Stomach (tissue), 9 donors: ENCODE data around the gene ACTG1. TPM values are rescaled to one million over a fixed set of nuclear protein-coding genes. Genes with fewer than 3 reads are reported as not detected.
A peak's percentile ranks its signal among the peaks of the same experiment; 100 is the strongest.

Experiments used
- DNase-seq, 2 donors: peaks; one replicate each; pipeline versions ENCODE4 v3.0.0 to v3.0.0-alpha.2; 2013 to 2019
- H3K27ac ChIP-seq, 5 donors: fragments of 200-600 bp in 4 of 5; sonication (generic) in 4 of 5; one replicate each; pipeline ENCODE4 v1.5.1; 2013 to 2019; ENCODE audit warnings: mild to moderate bottlenecking in 1 of 5, moderate library complexity in 1 of 5
- H3K27me3 ChIP-seq, 3 donors: fragments of 200-600 bp; sonication (generic); one replicate each; pipeline ENCODE4 v1.5.1; 2017 to 2019; ENCODE audit warnings: mixed run types in 1 of 3
- H3K36me3 ChIP-seq, 4 donors: fragments of 200-600 bp; sonication (generic); 1 replicate in 3 of 4; 2 replicates in 1 of 4; pipeline ENCODE4 v1.5.1; 2016 to 2019
- H3K4me1 ChIP-seq, 4 donors: fragments of 200-600 bp; sonication (generic); one replicate each; pipeline ENCODE4 v1.5.1; 2016 to 2019
- H3K4me3 ChIP-seq, 4 donors: fragments of 200-600 bp; sonication (generic) in 3 of 4; one replicate each; pipeline ENCODE4 v1.5.1; 2016 to 2019; ENCODE audit warnings: mild to moderate bottlenecking in 1 of 4
- H3K9me3 ChIP-seq, 4 donors: fragments of 200-600 bp; sonication (generic); one replicate each; pipeline ENCODE4 v1.5.1; 2016 to 2019
- CTCF ChIP-seq, 7 experiments: fragments of 450-650 bp in 4 of 7; fragments of 200-600 bp in 3 of 7; sonication (generic) in 3 of 7; IDR thresholded peaks; one replicate each; pipeline ENCODE4 v1.5.1; 2016 to 2019; ENCODE audit warnings: antibody characterized with exemption in 7 of 7, control low read depth in 2 of 7, mild to moderate bottlenecking in 1 of 7
- EP300 ChIP-seq: sonication (generic); formaldehyde crosslinking; IDR thresholded peaks from one replicate; pipeline ENCODE4 v1.6.1; 2017; ENCODE audit warnings: antibody characterized with exemption
- POLR2A ChIP-seq, 4 donors: fragments of 450-650 bp; IDR thresholded peaks; one replicate each; pipeline ENCODE4 v1.6.1; 2016; ENCODE audit warnings: antibody characterized with exemption in 4 of 4, control low read depth in 2 of 4, mild to moderate bottlenecking in 1 of 4, moderate library complexity in 1 of 4
- POLR2AphosphoS5 ChIP-seq, 3 donors: sonication (generic); formaldehyde crosslinking; IDR thresholded peaks; one replicate each; pipeline ENCODE4 v1.6.1; 2016; ENCODE audit warnings: antibody characterized with exemption in 3 of 3
- WGBS, 5 donors: extraction: QIAGEN DNeasy Blood & Tissue Kit in 3 of 5; methylation state at CpG; one replicate each; pipeline versions ENCODE4 v1.1.5 to v1.1.7; 2013 to 2018; 5-methylcytosine and 5-hydroxymethylcytosine counted together
- intact Hi-C: fragments of 100-400 bp; cut with DNase I; formaldehyde crosslinking; loops from one replicate; pipeline ENCODE4 v1.15.1; 2023; ENCODE audit warnings: low total_unique reads
- polyA plus RNA-seq, 3 donors: library from polyadenylated mRNA; stranded (reverse); fragments of 200-250 nt; gene quantifications; one replicate each; pipeline ENCODE4 v1.2.3, GENCODE V29; 2013
- total RNA-seq, 5 donors: library from RNA; depleted of rRNA; stranded (reverse); fragments of >200 nt; gene quantifications; one replicate each; pipeline versions ENCODE4 v1.1.0 to v1.2.3, GENCODE V29; 2014 to 2016
- donor health status: healthy with polysubstance abuse.
- donor health status: Bipolar disorder and iron deficiency.
- donor health status: healthy.

ACTG1 gene
- total and polyA plus RNA-seq, 8 donors = 978 to 2,952 (median 1,922) TPM

GRCh38 chr17:81498953-81499600, 13.5 kb downstream of the ACTG1 start:
- WGBS, 5 donors = 51 to 73% (median 60%) methylated on average over 32 to 64 of the region's 64 CpGs
- Histone ChIP-seq H3K27ac (no peak overlapping the region), H3K4me1 (no peaks in the 10 kb centered on the region), H3K36me3 (no peaks in the 10 kb centered on the region), H3K9me3 (no peaks in the 10 kb centered on the region), H3K27me3 (peaks cover 0 to 16% (median 0%) of the 10 kb centered on the region in 3 donors), H3K4me3 (no peak overlapping the region)
- TF ChIP-seq POLR2A (IDR thresholded peaks at IDR 0.05) = no peak
- intact Hi-C loops = loop anchor here (5.0 kb wide), 1 partner anchor 52 kb away; no protein-coding TSS in a partner anchor
- DNase-seq = no peak

GRCh38 chr17:81494626-81495377, 17.8 kb downstream of the ACTG1 start:
- intact Hi-C loops = loop anchor here (5.0 kb wide), 1 partner anchor 48 kb away; no protein-coding TSS in a partner anchor

GRCh38 chr17:81493198-81494038, 19.2 kb downstream of the ACTG1 start:
- Histone ChIP-seq H3K36me3 (no peaks in the 10 kb centered on the region), H3K9me3 (no peaks in the 10 kb centered on the region), H3K27me3 (peaks cover 0 to 19% (median 0%) of the 10 kb centered on the region in 3 donors), H3K4me3 (no peak overlapping the region), H3K27ac (no peak overlapping the region), H3K4me1 (peaks cover 6 to 24% (median 10%) of the 10 kb centered on the region in 4 donors)
- no peak for TF ChIP-seq POLR2A (IDR thresholded peaks at IDR 0.05)
- no peak for TF ChIP-seq EP300
- no peak for TF ChIP-seq POLR2AphosphoS5 (IDR thresholded peaks at IDR 0.05)
- no peak for DNase-seq
- intact Hi-C loops = no loop called here
- 65 to 84% (median 76%) methylated on average over 15 to 16 of the region's 16 CpGs for WGBS, 5 donors

More at GRCh38 chr17:81494626-81495377, 17.8 kb downstream of the ACTG1 start:
- Histone ChIP-seq H3K36me3 (no peaks in the 10 kb centered on the region), H3K27ac (no peak overlapping the region), H3K4me3 (no peak overlapping the region), H3K27me3 (peaks cover 0 to 28% (median 0%) of the 10 kb centered on the region in 3 donors), H3K9me3 (no peaks in the 10 kb centered on the region), H3K4me1 (peaks cover 0 to 16% (median 5%) of the 10 kb centered on the region in 4 donors)
- TF ChIP-seq EP300 (no peak), POLR2A (IDR thresholded peaks at IDR 0.05) (no peak), CTCF (IDR thresholded peaks at IDR 0.05) (no peak), POLR2AphosphoS5 (IDR thresholded peaks at IDR 0.05) (no peak)
- WGBS, 5 donors = 36 to 54% (median 44%) methylated on average over 8 of the region's 8 CpGs
- peak in 1 of 2 donors; percentile 66 for DNase-seq

- Histone ChIP-seq H3K27me3 (peaks cover 0 to 19% (median 0%) of the 10 kb centered on the region in 3 donors), H3K36me3 (no peaks in the 10 kb centered on the region), H3K4me1 (peaks cover 10 to 30% (median 16%) of the 10 kb centered on the region in 4 donors), H3K4me3 (no peak overlapping the region), H3K9me3 (no peaks in the 10 kb centered on the region), H3K27ac (no peak overlapping the region)
- 81 to 90% (median 85%) methylated on average over 9 of the region's 9 CpGs for WGBS, 5 donors
- DNase-seq = no peak
- intact Hi-C loops = no loop called here
- TF ChIP-seq POLR2AphosphoS5 (IDR thresholded peaks at IDR 0.05) = no peak
- TF ChIP-seq EP300 = no peak
- no peak for TF ChIP-seq CTCF (IDR thresholded peaks at IDR 0.05)
- TF ChIP-seq POLR2A (IDR thresholded peaks at IDR 0.05) = no peak
Measured at GRCh38 chr17:81492706-81493105, 19.9 kb downstream of the ACTG1 start.

- Histone ChIP-seq H3K36me3 (no peaks in the 10 kb centered on the region), H3K4me1 (peaks cover 14 to 35% (median 21%) of the 10 kb centered on the region in 4 donors), H3K4me3 (no peak overlapping the region), H3K9me3 (no peaks in the 10 kb centered on the region), H3K27ac (no peak overlapping the region), H3K27me3 (peaks cover 0 to 19% (median 0%) of the 10 kb centered on the region in 3 donors)
- no peak for TF ChIP-seq EP300
- TF ChIP-seq POLR2A (IDR thresholded peaks at IDR 0.05) = no peak
- TF ChIP-seq CTCF (IDR thresholded peaks at IDR 0.05) = no peak
- no peak for TF ChIP-seq POLR2AphosphoS5 (IDR thresholded peaks at IDR 0.05)
- intact Hi-C loops = no loop called here
- 64 to 72% (median 71%) methylated on average over 18 of the region's 18 CpGs for WGBS, 5 donors
- no peak for DNase-seq
Measured at GRCh38 chr17:81492202-81492601, 20.4 kb downstream of the ACTG1 start.
